H1 (cell line): ENCODE measurements around the gene RPTOR. TPM values are rescaled to one million over a fixed set of nuclear protein-coding genes. Genes with fewer than 3 reads are reported as not detected.

Source experiments
- CTCF ChIA-PET: fragments of 300-600 bp; sonication (Branson Sonifier 250); formaldehyde crosslinking; loops from one replicate; lab custom pipeline; 2021; ENCODE audit not compliant: partially characterized antibody; lab: Charles Lee
- POLR2A ChIA-PET: fragments of 300-600 bp; sonication (Branson Sonifier 250); formaldehyde crosslinking; loops from one replicate; lab custom pipeline; 2021; ENCODE audit warnings: inconsistent platforms; ENCODE audit not compliant: partially characterized antibody; lab: Charles Lee
- DNase-seq, 2 experiments: peaks; one replicate each; pipeline versions ENCODE4 v3.0.0 to v3.0.0-alpha.2; 2010 to 2022; ENCODE audit warnings: low spot score in 2 of 2, low read depth in 1 of 2, mixed read lengths in 1 of 2
- FAIRE-seq: peaks from 2 replicates; lab custom pipeline; 2011; peaks lifted over from hg19 to GRCh38; lab: Jason Lieb, UNC
- H2AFZ ChIP-seq: 2 replicates; pipeline ENCODE4 v1.8.1; 2012; ENCODE audit warnings: low read length, inconsistent platforms
- H2AK5ac ChIP-seq: 2 replicates; pipeline ENCODE4 v1.6.1; 2013; ENCODE audit warnings: low read depth, low read length
- H2BK120ac ChIP-seq: replicated peaks from 2 replicates; pipeline ENCODE3; 2013; ENCODE audit warnings: low read depth, low read length, inconsistent platforms
- H2BK12ac ChIP-seq: 2 replicates; pipeline ENCODE4 v1.6.1; 2013; ENCODE audit warnings: low read depth, low read length
- H2BK15ac ChIP-seq: 2 replicates; pipeline ENCODE4 v1.6.1; 2013; ENCODE audit warnings: low read length
- H2BK20ac ChIP-seq: 2 replicates; pipeline ENCODE4 v1.6.1; 2013; ENCODE audit warnings: low read length
- H2BK5ac ChIP-seq: 2 replicates; pipeline ENCODE4 v1.6.1; 2013; ENCODE audit warnings: low read depth, low read length
- H3K14ac ChIP-seq: 2 replicates; pipeline ENCODE4 v1.6.1; 2013; ENCODE audit warnings: inconsistent platforms; ENCODE audit not compliant: insufficient read length
- H3K18ac ChIP-seq: 2 replicates; pipeline ENCODE4 v1.6.1; 2013; ENCODE audit warnings: low read length; ENCODE audit errors: extremely low read depth
- H3K23ac ChIP-seq: 2 replicates; pipeline ENCODE4 v1.6.1; 2013; ENCODE audit warnings: inconsistent platforms; ENCODE audit not compliant: insufficient read length
- H3K23me2 ChIP-seq: 2 replicates; pipeline ENCODE4 v1.6.1; 2013; ENCODE audit warnings: low read depth, low read length
- H3K27ac ChIP-seq: 2 replicates; pipeline ENCODE4 v1.6.1; 2011; ENCODE audit warnings: low read depth, low read length, inconsistent platforms
- H3K27me3 ChIP-seq, 4 experiments: replicated peaks in 1 of 4; 1 replicate in 1 of 4; 2 replicates in 3 of 4; pipeline versions ENCODE4 v1.6.1 to v1.8.1; 2011 to 2013; ENCODE audit warnings: low read length in 3 of 4, mild to moderate bottlenecking in 3 of 4, inconsistent platforms in 2 of 4, mixed read lengths in 2 of 4, moderate library complexity in 1 of 4; ENCODE audit not compliant: control insufficient read depth in 3 of 4, insufficient read depth in 3 of 4; ENCODE audit errors: extremely low read depth in 1 of 4
- H3K36me3 ChIP-seq, 4 experiments: 2 replicates each; pipeline versions ENCODE4 v1.6.1 to v1.8.1; 2011 to 2013; ENCODE audit warnings: mild to moderate bottlenecking in 4 of 4, low read length in 3 of 4, moderate library complexity in 2 of 4, control low read depth in 1 of 4, inconsistent platforms in 1 of 4; ENCODE audit not compliant: insufficient read depth in 4 of 4, control insufficient read depth in 2 of 4
- H3K4ac ChIP-seq: replicated peaks from 2 replicates; pipeline ENCODE3; 2013; ENCODE audit warnings: low read length, low read depth, mixed read lengths, inconsistent platforms; ENCODE audit not compliant: insufficient read length
- H3K4me1 ChIP-seq, 4 experiments: replicated peaks in 1 of 4; 1 replicate in 1 of 4; 2 replicates in 3 of 4; pipeline versions ENCODE4 v1.6.1 to v1.8.1; 2011 to 2013; ENCODE audit warnings: low read length in 3 of 4, inconsistent platforms in 2 of 4, mixed read lengths in 1 of 4; ENCODE audit not compliant: insufficient read depth in 4 of 4, control insufficient read depth in 3 of 4
- H3K4me2 ChIP-seq, 2 experiments: 2 replicates each; pipeline versions ENCODE4 v1.6.1 to v1.8.1; 2011 to 2013; ENCODE audit warnings: low read depth in 2 of 2, low read length in 2 of 2, control low read depth in 1 of 2, inconsistent platforms in 1 of 2, mild to moderate bottlenecking in 1 of 2; ENCODE audit not compliant: insufficient read depth in 1 of 2
- H3K4me3 ChIP-seq, 4 experiments: fragments of 200-600, 300-600 bp in 1 of 4; sonication (generic), shearing (Covaris generic), sonication (Bioruptor Twin) in 1 of 4; 2 replicates each; pipeline versions ENCODE4 v1.5.1 to v1.8.1; 2011 to 2016; ENCODE audit warnings: low read length in 4 of 4, low read depth in 3 of 4, control low read depth in 2 of 4, inconsistent platforms in 2 of 4, mild to moderate bottlenecking in 2 of 4, mixed read lengths in 1 of 4, moderate library complexity in 1 of 4; ENCODE audit not compliant: insufficient read depth in 2 of 4; ENCODE audit errors: extremely low read depth in 1 of 4
- H3K56ac ChIP-seq: replicated peaks from 2 replicates; pipeline ENCODE3; 2013; ENCODE audit warnings: low read depth, mild to moderate bottlenecking, mixed read lengths, low read length, inconsistent platforms; ENCODE audit not compliant: insufficient read length
- H3K79me1 ChIP-seq: 2 replicates; pipeline ENCODE4 v1.6.1; 2013; ENCODE audit warnings: low read depth, low read length, control low read depth
- H3K79me2 ChIP-seq, 2 experiments: 2 replicates each; pipeline versions ENCODE4 v1.6.1 to v1.8.1; 2012 to 2013; ENCODE audit warnings: low read length in 2 of 2, mild to moderate bottlenecking in 2 of 2, inconsistent platforms in 1 of 2; ENCODE audit not compliant: insufficient read depth in 2 of 2, control insufficient read depth in 1 of 2
- H3K9ac ChIP-seq, 4 experiments: replicated peaks in 1 of 4; 1 replicate in 1 of 4; 2 replicates in 3 of 4; pipeline versions ENCODE4 v1.6.1 to v1.8.1; 2011 to 2013; ENCODE audit warnings: low read depth in 3 of 4, low read length in 3 of 4, control low read depth in 2 of 4, mild to moderate bottlenecking in 2 of 4, moderate library complexity in 2 of 4, inconsistent platforms in 1 of 4; ENCODE audit errors: extremely low read depth in 1 of 4
- H3K9me3 ChIP-seq, 2 experiments: 2 replicates each; pipeline versions ENCODE4 v1.6.1 to v1.8.1; 2012 to 2013; ENCODE audit warnings: mild to moderate bottlenecking in 2 of 2, moderate library complexity in 2 of 2, control low read depth in 1 of 2, inconsistent platforms in 1 of 2, low read depth in 1 of 2, low read length in 1 of 2, mixed read lengths in 1 of 2; ENCODE audit not compliant: insufficient read depth in 2 of 2
- H4K20me1 ChIP-seq, 2 experiments: replicated peaks in 1 of 2; 2 replicates each; pipeline versions ENCODE3 to v1.8.1; 2011 to 2013; ENCODE audit warnings: inconsistent platforms in 2 of 2, low read length in 2 of 2, mild to moderate bottlenecking in 1 of 2; ENCODE audit not compliant: insufficient read depth in 2 of 2, control insufficient read depth in 1 of 2
- H4K5ac ChIP-seq: 2 replicates; pipeline ENCODE4 v1.6.1; 2013; ENCODE audit warnings: low read length, low read depth, mixed read lengths, inconsistent platforms; ENCODE audit not compliant: insufficient read length
- H4K8ac ChIP-seq: 2 replicates; pipeline ENCODE4 v1.8.0; 2013; ENCODE audit warnings: mild to moderate bottlenecking, moderate library complexity, low read length, inconsistent platforms; ENCODE audit not compliant: insufficient read depth; ENCODE audit errors: extremely low read depth
- H4K91ac ChIP-seq: replicated peaks from 2 replicates; pipeline ENCODE3; 2013; ENCODE audit warnings: low read length, mixed read lengths, inconsistent platforms; ENCODE audit not compliant: insufficient read length
- CEBPB ChIP-seq: IDR thresholded peaks from 2 replicates; pipeline ENCODE4 v1.6.1; 2012; ENCODE audit warnings: low read depth, low read length
- EZH2 ChIP-seq: fragments of 200-600 bp; sonication (generic); IDR thresholded peaks from 2 replicates; pipeline ENCODE4 v1.7.1; 2012; ENCODE audit warnings: low read depth, mild to moderate bottlenecking, moderate library complexity, low read length, inconsistent platforms; ENCODE audit not compliant: severe bottlenecking
- NANOG ChIP-seq: IDR thresholded peaks from 2 replicates; pipeline ENCODE4 v1.6.1; 2011; ENCODE audit warnings: low read length, low read depth, mild to moderate bottlenecking, inconsistent platforms; ENCODE audit not compliant: insufficient read depth, poor library complexity, severe bottlenecking
- SIX5 ChIP-seq: IDR thresholded peaks from 2 replicates; pipeline ENCODE4 v1.6.1; 2011; ENCODE audit warnings: mild to moderate bottlenecking, low read depth, low read length
- SP4 ChIP-seq: IDR thresholded peaks from 2 replicates; pipeline ENCODE4 v1.6.1; 2012; ENCODE audit warnings: low read length, inconsistent platforms
- WGBS, 2 experiments: shearing (Covaris generic) in 1 of 2; methylation state at CpG; one replicate each; pipeline versions ENCODE4 v1.1.6 to v1.1.7; 2013 to 2015; ENCODE audit warnings: low lambda C conversion rate in 2 of 2, mixed read lengths in 2 of 2, inconsistent platforms in 1 of 2, low coverage in 1 of 2, missing lambda C conversion rate in 1 of 2; ENCODE audit not compliant: insufficient replicate concordance in 2 of 2, insufficient coverage in 1 of 2, insufficient read length in 1 of 2; ENCODE audit errors: extremely low coverage in 1 of 2, missing lambda C conversion rate in 1 of 2; 5-methylcytosine and 5-hydroxymethylcytosine counted together
- polyA plus RNA-seq, 7 experiments: library from polyadenylated mRNA; depleted of rRNA in 3 of 7; stranded (reverse) in 5 of 7; unstranded in 2 of 7; fragments of >200 nt in 5 of 7; fragments of 200-250 nt in 2 of 7; gene quantifications; 1 replicate in 5 of 7; 2 replicates in 1 of 7; 4 replicates in 1 of 7; pipeline versions ENCODE4 v1.2.1 to v1.2.3, GENCODE V29; 2011 to 2013; ENCODE audit warnings: missing spikeins in 2 of 7, mixed read lengths in 2 of 7
- total RNA-seq: library from RNA; stranded (reverse); fragmentation: NEBNext Ultra II Directional; extraction: Animal tissue kit (Norgen Biotek cat#: 25700); gene quantifications from 2 replicates; pipeline ENCODE4 v1.2.1, GENCODE V29; 2021
- TF ChIP-seq, protein P1 (sequence below): IDR thresholded peaks from 2 replicates; pipeline ENCODE4 v1.6.1; 2011; ENCODE audit warnings: low read depth, mild to moderate bottlenecking, low read length; ENCODE audit not compliant: insufficient read depth

Gene RPTOR
- total and polyA plus RNA-seq, 2 of the 8 experiments (the other 6 are each of a cell fraction or from before 2014, with no cell fraction given) = 6.9 to 28.7 TPM

DNA sequence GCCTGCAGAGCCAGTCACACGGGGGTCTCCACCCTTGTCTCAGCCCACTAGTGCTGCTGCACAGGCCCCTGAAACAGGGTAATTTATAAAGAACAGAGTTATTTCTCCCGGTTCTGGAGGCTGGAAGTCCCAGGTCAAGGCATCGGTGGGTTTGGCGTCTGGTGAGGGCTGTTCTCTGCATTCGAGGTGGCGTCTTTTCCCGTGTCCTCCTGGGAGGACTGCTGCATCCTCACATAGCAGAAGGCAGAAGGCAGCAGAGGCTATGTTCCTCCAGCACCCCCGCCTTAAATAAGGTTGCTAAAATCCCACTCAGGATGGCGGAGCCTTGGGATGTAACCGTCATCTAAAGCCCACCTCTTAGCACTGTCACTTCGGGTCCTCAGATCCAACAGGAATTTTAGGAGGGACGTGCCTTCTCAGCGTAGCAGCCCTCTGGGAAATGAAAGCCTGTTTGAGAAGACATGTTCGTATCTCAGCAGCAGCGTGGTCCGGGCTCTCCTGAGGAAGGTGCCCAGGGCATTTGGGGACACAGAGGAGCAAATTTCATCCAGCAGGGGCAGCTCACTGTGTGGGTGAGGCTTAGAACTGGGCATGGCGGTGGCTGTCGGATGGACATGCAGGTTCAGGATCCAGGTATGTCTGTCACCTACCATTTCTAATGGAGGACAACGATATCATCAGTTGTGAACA lies 225.4 kb downstream of the RPTOR start:
- Histone ChIP-seq H3K4me3 (no peak overlapping the region), H3K4me1 (peaks cover 0 to 7% (median 3%) of the 10 kb centered on the region in 4 experiments; a peak in 4 of 7 replicates), H2BK15ac (no peak overlapping the region), H4K20me1 (no peaks in the 10 kb centered on the region), H3K79me2 (no peaks in the 10 kb centered on the region), H2BK5ac (no peak overlapping the region), H3K56ac (no peak overlapping the region), H3K14ac (no peak overlapping the region), H3K4me2 (no peak overlapping the region), H2AK5ac (no peak overlapping the region), H3K18ac (no peak overlapping the region), H4K91ac (no peak overlapping the region), H3K9me3 (no peaks in the 10 kb centered on the region), H2BK12ac (no peak overlapping the region), H3K23me2 (no peaks in the 10 kb centered on the region), H3K36me3 (no peaks in the 10 kb centered on the region), H3K79me1 (no peaks in the 10 kb centered on the region), H4K8ac (no peak overlapping the region), H2AFZ (no peak overlapping the region), H3K23ac (no peak overlapping the region), H2BK20ac (no peak overlapping the region), H3K27me3 (no peaks in the 10 kb centered on the region), H4K5ac (no peak overlapping the region), H3K9ac (no peak overlapping the region), H3K4ac (no peak overlapping the region), H3K27ac (no peak overlapping the region), H2BK120ac (no peak overlapping the region)
- ChIA-PET POLR2A (interaction anchor here (1.4 kb wide), 1 partner anchor 16 kb away, joined by 3 read pairs; no protein-coding TSS in a partner anchor), CTCF (interaction anchor here (1.4 to 2.4 kb wide), 2 partner anchors 15 to 129 kb away, joined by 3 to 7 read pairs; no protein-coding TSS in a partner anchor)
- DNase-seq = no peak
- no peak for FAIRE-seq
- no peak for TF ChIP-seq EZH2
- no peak for TF ChIP-seq SIX5
- no peak for TF ChIP-seq NANOG
- no peak for TF ChIP-seq CEBPB
- TF ChIP-seq, protein P1, sequence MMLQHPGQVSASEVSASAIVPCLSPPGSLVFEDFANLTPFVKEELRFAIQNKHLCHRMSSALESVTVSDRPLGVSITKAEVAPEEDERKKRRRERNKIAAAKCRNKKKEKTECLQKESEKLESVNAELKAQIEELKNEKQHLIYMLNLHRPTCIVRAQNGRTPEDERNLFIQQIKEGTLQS = no peak
- no peak for TF ChIP-seq SP4
- WGBS, 2 experiments = 84% methylated on average over 19 of the region's 19 CpGs; no CpG with 5 or more reads in 1 of the 2 experiments
